WTC11 (cell line): Measurements from ENCODE around the gene ERP29. TPM values are rescaled to one million over a fixed set of nuclear protein-coding genes. Genes with fewer than 3 reads are reported as not detected.
A peak's percentile ranks its signal among the peaks of the same experiment; 100 is the strongest.

Experiments used
- ATAC-seq: fragments of 200-7000 bp; cut with Tn5 transposase; 2 replicates; pipeline ENCODE4 v1.10.0; 2021; ENCODE audit warnings: mild to moderate bottlenecking, moderate library complexity
- CTCF ChIA-PET: fragments of 300-600 bp; sonication (Branson Sonifier 250); formaldehyde crosslinking; loops from one replicate; lab custom pipeline; 2021; ENCODE audit warnings: antibody characterized with exemption; lab: Charles Lee
- POLR2A ChIA-PET: fragments of 350-600 bp; sonication (Branson Sonifier 250); formaldehyde crosslinking; loops from one replicate; lab custom pipeline; 2021; ENCODE audit warnings: antibody characterized with exemption; lab: Charles Lee
- DNase-seq: peaks from one replicate; pipeline ENCODE4 v3.0.0; 2021; ENCODE audit warnings: low spot score
- H3K27ac Mint-ChIP-seq: 2 replicates; pipeline ENCODE4 v1.8.0; 2021; ENCODE audit warnings: mixed read lengths
- H3K27me3 Mint-ChIP-seq: 2 replicates; pipeline ENCODE4 v1.8.0; 2021; ENCODE audit warnings: low read depth, mild to moderate bottlenecking, moderate library complexity, mixed read lengths
- H3K36me3 Mint-ChIP-seq: 2 replicates; pipeline ENCODE4 v1.8.0; 2021; ENCODE audit warnings: mixed read lengths
- H3K4me1 Mint-ChIP-seq: 2 replicates; pipeline ENCODE4 v1.8.0; 2022; ENCODE audit warnings: mixed read lengths
- H3K4me3 Mint-ChIP-seq: 2 replicates; pipeline ENCODE4 v1.8.0; 2021; ENCODE audit warnings: mild to moderate bottlenecking, moderate library complexity, mixed read lengths
- H3K9me3 Mint-ChIP-seq: 2 replicates; pipeline ENCODE4 v1.8.0; 2021; ENCODE audit warnings: mixed read lengths
- AFF4 ChIP-seq: sonication (generic); formaldehyde crosslinking; IDR thresholded peaks from 2 replicates; pipeline ENCODE4 v1.8.1; 2023; ENCODE audit warnings: mild to moderate bottlenecking, missing genetic modification reagents, borderline replicate concordance
- ARID4B ChIP-seq: sonication (generic); formaldehyde crosslinking; IDR thresholded peaks from 2 replicates; pipeline ENCODE4 v1.8.0; 2023; ENCODE audit warnings: missing genetic modification reagents, mild to moderate bottlenecking, borderline replicate concordance
- ATF1 ChIP-seq: sonication (generic); formaldehyde crosslinking; IDR thresholded peaks from 2 replicates; pipeline ENCODE4 v1.8.1; 2023; ENCODE audit warnings: mild to moderate bottlenecking, moderate library complexity, missing genetic modification reagents
- ATF2 ChIP-seq: sonication (generic); formaldehyde crosslinking; IDR thresholded peaks from 2 replicates; pipeline ENCODE4 v1.8.1; 2022; ENCODE audit warnings: low read depth, missing genetic modification reagents, borderline replicate concordance
- ELF4 ChIP-seq: sonication (generic); formaldehyde crosslinking; IDR thresholded peaks from 2 replicates; pipeline ENCODE4 v1.8.1; 2022; ENCODE audit warnings: low read depth, mild to moderate bottlenecking, moderate library complexity, missing genetic modification reagents
- KAT7 ChIP-seq: sonication (generic); formaldehyde crosslinking; IDR thresholded peaks from 2 replicates; pipeline ENCODE4 v1.8.1; 2023; ENCODE audit warnings: missing genetic modification reagents, mild to moderate bottlenecking, borderline replicate concordance
- MAX ChIP-seq: sonication (generic); formaldehyde crosslinking; IDR thresholded peaks from 2 replicates; pipeline ENCODE4 v1.8.0; 2022; ENCODE audit warnings: mild to moderate bottlenecking, missing genetic modification reagents
- MLX ChIP-seq: sonication (generic); formaldehyde crosslinking; IDR thresholded peaks from 2 replicates; pipeline ENCODE4 v1.8.1; 2023; ENCODE audit warnings: mild to moderate bottlenecking, missing genetic modification reagents, moderate library complexity
- NR3C1 ChIP-seq: sonication (generic); formaldehyde crosslinking; conservative IDR thresholded peaks from 2 replicates; pipeline ENCODE4 v1.8.1; 2023; ENCODE audit warnings: low read depth, mild to moderate bottlenecking, missing genetic modification reagents
- PREB ChIP-seq: sonication (generic); formaldehyde crosslinking; IDR thresholded peaks from 2 replicates; pipeline ENCODE4 v1.8.1; 2022; ENCODE audit warnings: mild to moderate bottlenecking, missing genetic modification reagents, moderate library complexity, borderline replicate concordance
- PRRX2 ChIP-seq: fragments of 250-450 bp; sonication (Bioruptor Pico); IDR thresholded peaks from 2 replicates; pipeline ENCODE4 v1.8.0; 2021; ENCODE audit warnings: mild to moderate bottlenecking
- RORB ChIP-seq: fragments of 250-450 bp; sonication (Bioruptor Pico); IDR thresholded peaks from 2 replicates; pipeline ENCODE4 v1.9.0; 2021; ENCODE audit warnings: mild to moderate bottlenecking
- SMAD3 ChIP-seq: sonication (generic); formaldehyde crosslinking; IDR thresholded peaks from 2 replicates; pipeline ENCODE4 v1.8.0; 2022; ENCODE audit warnings: missing genetic modification reagents, mild to moderate bottlenecking, borderline replicate concordance
- TEAD1 ChIP-seq: sonication (generic); formaldehyde crosslinking; IDR thresholded peaks from 2 replicates; pipeline ENCODE4 v1.8.0; 2022; ENCODE audit warnings: mild to moderate bottlenecking, missing genetic modification reagents
- TP53 ChIP-seq: sonication (generic); formaldehyde crosslinking; IDR thresholded peaks from 2 replicates; pipeline ENCODE4 v1.8.1; 2023; ENCODE audit warnings: mild to moderate bottlenecking, missing genetic modification reagents
- ZBTB43 ChIP-seq: sonication (generic); formaldehyde crosslinking; IDR thresholded peaks from 2 replicates; pipeline ENCODE4 v1.8.1; 2023; ENCODE audit warnings: mild to moderate bottlenecking, missing genetic modification reagents
- ZNF121 ChIP-seq: sonication (generic); formaldehyde crosslinking; IDR thresholded peaks from 2 replicates; pipeline ENCODE4 v1.8.0; 2023; ENCODE audit warnings: missing genetic modification reagents
- ZNF138 ChIP-seq: sonication (generic); formaldehyde crosslinking; conservative IDR thresholded peaks from 2 replicates; pipeline ENCODE4 v1.8.1; 2022; ENCODE audit warnings: mild to moderate bottlenecking, moderate library complexity, missing genetic modification reagents
- ZNF232 ChIP-seq: sonication (generic); formaldehyde crosslinking; IDR thresholded peaks from 2 replicates; pipeline ENCODE4 v1.8.0; 2022; ENCODE audit warnings: mild to moderate bottlenecking, missing genetic modification reagents
- total RNA-seq: library from RNA; stranded (reverse); gene quantifications from 3 replicates; pipeline ENCODE4 v1.2.3, GENCODE V29; 2021

Gene ERP29
- total RNA-seq, 1 experiment from 2014 or later = 162 TPM

GRCh38 chr12:112011685-112012084 is 1.5 kb upstream of the ERP29 start:
- ATAC-seq (no peak), DNase-seq (no peak)
- POLR2A ChIA-PET = interaction anchor here (0.7 to 3.2 kb wide), 4 partner anchors 11 to 114 kb away, joined by 3 to 21 read pairs (median 7); partner anchors contain the start of genes NAA25 and TRAFD1
- Mint-ChIP-seq H3K27me3 (no peaks in the 10 kb centered on the region), H3K9me3 (peaks cover 9% of the 10 kb centered on the region), H3K36me3 (peaks cover 19% of the 10 kb centered on the region), H3K27ac (peak overlapping the region; percentile 100)
- no peak for TF ChIP-seq ZNF232 (CRISPR knock-in tag)
- no peak for TF ChIP-seq TEAD1 (CRISPR knock-in tag)
- TF ChIP-seq ARID4B (CRISPR knock-in tag) = no peak
- TF ChIP-seq, all 79 proteins: peak for 0
- H3K4me1 Mint-ChIP-seq = peaks cover 24% of the 10 kb centered on the region
- CTCF ChIA-PET = interaction anchor here (1.1 kb wide), 1 partner anchor 319 kb away, joined by 3 read pairs; no protein-coding TSS in a partner anchor
- H3K4me3 Mint-ChIP-seq = peak overlapping the region; percentile 90

- ChIA-PET CTCF (interaction anchor here (1.0 to 2.6 kb wide), 13 partner anchors 7 to 746 kb away, joined by 3 to 33 read pairs (median 4); partner anchors contain the start of genes MAPKAPK5 and NAA25), POLR2A (interaction anchor here (0.7 to 3.2 kb wide), 8 partner anchors 9 to 405 kb away, joined by 3 to 21 read pairs (median 4); partner anchors contain the start of genes MAPKAPK5, NAA25 and PTPN11)
- peak overlapping the region; percentile 90 for H3K4me3 Mint-ChIP-seq
- peaks cover 9% of the 10 kb centered on the region for H3K9me3 Mint-ChIP-seq
- DNase-seq (peak; percentile 83), ATAC-seq (peak; percentile 22)
- H3K27me3 Mint-ChIP-seq = no peaks in the 10 kb centered on the region
- peaks cover 24% of the 10 kb centered on the region for H3K36me3 Mint-ChIP-seq
- peaks cover 22% of the 10 kb centered on the region for H3K4me1 Mint-ChIP-seq
- H3K27ac Mint-ChIP-seq = peak overlapping the region; percentile 99
- TF ChIP-seq ATF1 (CRISPR knock-in tag) = no peak; the same call in 1 of the 2 replicates
- TF ChIP-seq SMAD3 (CRISPR knock-in tag) = peak; percentile 49; the same call in 1 of the 2 replicates
- no peak for TF ChIP-seq PRRX2
- TF ChIP-seq ATF2 (CRISPR knock-in tag) = no peak
- TF ChIP-seq NR3C1 = no peak
- TF ChIP-seq MLX (CRISPR knock-in tag) = 0 out of 2 replicates have a peak, but pooled peaks have one; percentile 46
- peak; percentile 55; the same call in 1 of the 2 replicates for TF ChIP-seq KAT7 (CRISPR knock-in tag)
- TF ChIP-seq MAX = peak; percentile 22; the same call in 1 of the 2 replicates
- TF ChIP-seq ZNF121 (CRISPR knock-in tag) = no peak
- TF ChIP-seq ZBTB43 (CRISPR knock-in tag) = no peak
- no peak for TF ChIP-seq RORB (CRISPR knock-in tag)
- no peak for TF ChIP-seq ZNF138 (CRISPR knock-in tag)
- no peak for TF ChIP-seq AFF4
- peak; percentile 6; the same call in 1 of the 2 replicates for TF ChIP-seq ELF4 (CRISPR knock-in tag)
- no peak for TF ChIP-seq PREB (CRISPR knock-in tag)
- 0 out of 2 replicates have a peak, but pooled peaks have one; percentile 77 for TF ChIP-seq TP53 (CRISPR knock-in tag)
Measured at GRCh38 chr12:112013601-112014402, 576 bp downstream of the ERP29 start.
